ENCODE results near the gene DDC.
"Not testable (repeated sequence)": the region's sequence is repeated elsewhere in the genome, so short reads cannot be mapped to it uniquely, and the experiment has no call there.

DDC gene

GRCh38 chr7:50556247-50556991 is 8.8 kb downstream of the DDC start:
- no peak for FAIRE-seq
- no peak for DNase-seq (ENCODE audit: insufficient read length, low spot score)

- no peak for FAIRE-seq
- DNase-seq (ENCODE audit: insufficient read length, low spot score): no peak
Measured at GRCh38 chr7:50555594-50556140, 9.5 kb downstream of the DDC start.

GRCh38 chr7:50554431-50555322 is 10.5 kb downstream of the DDC start:
- DNase-seq (ENCODE audit: insufficient read length, low spot score) (no peak), FAIRE-seq (no peak)

GRCh38 chr7:50553973-50554372 is 11.2 kb downstream of the DDC start:
- no peak for FAIRE-seq
- DNase-seq (ENCODE audit: insufficient read length, low spot score): no peak

GRCh38 chr7:50552921-50553320 is 12.3 kb downstream of the DDC start:
- FAIRE-seq: no peak
- no peak for DNase-seq (ENCODE audit: insufficient read length, low spot score)

GRCh38 chr7:50552139-50552538 is 13.1 kb downstream of the DDC start:
- DNase-seq (ENCODE audit: insufficient read length, low spot score) (no peak), FAIRE-seq (no peak)

GRCh38 chr7:50545613-50546012 is 19.6 kb downstream of the DDC start:
- DNase-seq (ENCODE audit: insufficient read length, low spot score); FAIRE-seq: not testable (repeated sequence)

- DNase-seq (ENCODE audit: insufficient read length, low spot score): no peak
- no peak for FAIRE-seq
Measured at GRCh38 chr7:50544992-50545391, 20.2 kb downstream of the DDC start.

GRCh38 chr7:50543776-50544442 is 21.3 kb downstream of the DDC start:
- FAIRE-seq (no peak), DNase-seq (ENCODE audit: insufficient read length, low spot score) (no peak)

GRCh38 chr7:50542132-50542531 is 23.1 kb downstream of the DDC start:
- FAIRE-seq (no peak), DNase-seq (ENCODE audit: insufficient read length, low spot score) (no peak)

- DNase-seq (ENCODE audit: insufficient read length, low spot score) (no peak), FAIRE-seq (no peak)
Measured at GRCh38 chr7:50540785-50541579, 24.2 kb downstream of the DDC start.

- no peak for FAIRE-seq
Measured at GRCh38 chr7:50539725-50540124, 25.5 kb downstream of the DDC start.

GRCh38 chr7:50538478-50538877 is 26.7 kb downstream of the DDC start:
- no peak for FAIRE-seq
- DNase-seq (ENCODE audit: insufficient read length, low spot score): no peak

More at GRCh38 chr7:50539725-50540124, 25.5 kb downstream of the DDC start:
- no peak for DNase-seq (ENCODE audit: insufficient read length, low spot score)

GRCh38 chr7:50537417-50537816 is 27.8 kb downstream of the DDC start:
- FAIRE-seq (no peak), DNase-seq (ENCODE audit: insufficient read length, low spot score) (no peak)

- FAIRE-seq; DNase-seq (ENCODE audit: insufficient read length, low spot score): not testable (repeated sequence)
Measured at GRCh38 chr7:50535291-50535711, 29.9 kb downstream of the DDC start.

GRCh38 chr7:50534690-50535290 is 30.4 kb downstream of the DDC start:
- no peak for DNase-seq (ENCODE audit: insufficient read length, low spot score)

GRCh38 chr7:50533866-50534265 is 31.3 kb downstream of the DDC start:
- no peak for DNase-seq (ENCODE audit: insufficient read length, low spot score)
- FAIRE-seq: no peak

More at GRCh38 chr7:50534690-50535290, 30.4 kb downstream of the DDC start:
- FAIRE-seq: no peak

- DNase-seq (ENCODE audit: insufficient read length, low spot score) (no peak), FAIRE-seq (no peak)
Measured at GRCh38 chr7:50531928-50532327, 33.3 kb downstream of the DDC start.

GRCh38 chr7:50531401-50531911 is 33.7 kb downstream of the DDC start:
- no peak for DNase-seq (ENCODE audit: insufficient read length, low spot score)
- FAIRE-seq: no peak

All from GM19239 (cell line).